DND-41 (cell line): Measurements from ENCODE around the gene ZNF367.

Experiments used
- CTCF ChIP-seq: IDR thresholded peaks from 2 replicates; pipeline ENCODE4 v1.5.1; 2012; ENCODE audit warnings: borderline replicate concordance, low read length, moderate library complexity, mild to moderate bottlenecking; ENCODE audit not compliant: poor library complexity, severe bottlenecking; ENCODE audit errors: extremely low read depth
- EZH2 ChIP-seq: IDR thresholded peaks from 3 replicates; pipeline ENCODE4 v1.6.1; 2012; ENCODE audit warnings: borderline replicate concordance, low read depth, mild to moderate bottlenecking, moderate library complexity, low read length, inconsistent platforms; ENCODE audit not compliant: severe bottlenecking

GRCh38 chr9:96417051-96417586, 1.1 kb downstream of the ZNF367 start:
- TF ChIP-seq CTCF (peak; percentile 5), EZH2 (no peak)
